ENCODE measurements around the gene BAMBI.

DNA sequence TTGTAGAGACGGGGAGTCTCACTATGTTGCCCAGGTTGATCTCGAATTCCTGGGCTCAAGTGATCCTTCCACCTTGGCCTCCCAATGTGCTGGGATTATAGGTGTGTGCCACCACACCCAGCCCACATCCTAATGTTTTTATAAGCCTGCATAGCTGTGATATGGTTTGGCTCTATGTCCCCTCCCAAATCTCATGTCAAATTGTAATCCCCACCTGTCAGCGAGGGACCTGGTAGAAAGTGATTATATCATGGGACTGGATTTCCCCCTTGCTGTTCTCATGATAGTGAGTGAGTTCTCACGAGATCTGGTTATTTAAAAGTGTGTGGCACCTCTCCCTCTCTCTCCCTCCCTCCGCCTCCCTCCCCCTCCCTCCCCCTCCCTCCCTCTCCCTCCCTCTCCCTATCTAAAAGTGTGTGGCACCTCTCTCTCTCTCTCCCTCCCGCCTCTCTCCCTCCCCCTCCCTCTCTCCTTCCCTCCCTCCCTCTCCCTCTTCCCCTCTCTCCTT, 13.9 kb downstream of the BAMBI start:
- TF ChIP-seq, protein P1, sequence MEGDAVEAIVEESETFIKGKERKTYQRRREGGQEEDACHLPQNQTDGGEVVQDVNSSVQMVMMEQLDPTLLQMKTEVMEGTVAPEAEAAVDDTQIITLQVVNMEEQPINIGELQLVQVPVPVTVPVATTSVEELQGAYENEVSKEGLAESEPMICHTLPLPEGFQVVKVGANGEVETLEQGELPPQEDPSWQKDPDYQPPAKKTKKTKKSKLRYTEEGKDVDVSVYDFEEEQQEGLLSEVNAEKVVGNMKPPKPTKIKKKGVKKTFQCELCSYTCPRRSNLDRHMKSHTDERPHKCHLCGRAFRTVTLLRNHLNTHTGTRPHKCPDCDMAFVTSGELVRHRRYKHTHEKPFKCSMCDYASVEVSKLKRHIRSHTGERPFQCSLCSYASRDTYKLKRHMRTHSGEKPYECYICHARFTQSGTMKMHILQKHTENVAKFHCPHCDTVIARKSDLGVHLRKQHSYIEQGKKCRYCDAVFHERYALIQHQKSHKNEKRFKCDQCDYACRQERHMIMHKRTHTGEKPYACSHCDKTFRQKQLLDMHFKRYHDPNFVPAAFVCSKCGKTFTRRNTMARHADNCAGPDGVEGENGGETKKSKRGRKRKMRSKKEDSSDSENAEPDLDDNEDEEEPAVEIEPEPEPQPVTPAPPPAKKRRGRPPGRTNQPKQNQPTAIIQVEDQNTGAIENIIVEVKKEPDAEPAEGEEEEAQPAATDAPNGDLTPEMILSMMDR (IDR thresholded peaks at IDR 0.05; ENCODE audit: low read length) = no peak
- TF ChIP-seq EZH2 (optimal IDR thresholded peaks at IDR 0.05; ENCODE audit: low read depth, low read length) (no peak), EZH2phosphoT487 (IDR thresholded peaks at IDR 0.05; ENCODE audit: low read length) (no peak)
